ENCODE measurements around the gene TRMT44. TPM values are rescaled to one million over a fixed set of nuclear protein-coding genes. Genes with fewer than 3 reads are reported as not detected.

The TRMT44 gene
- total RNA-seq, 1 experiment from 2014 or later: 22.9 TPM

- POLR2A ChIA-PET (ENCODE audit: low non-redundant PET): no interaction called here
- CTCF ChIA-PET: no interaction called here
These were observed 3.2 kb downstream of the TRMT44 start for GRCh38 chr4:8443801-8444200.

GRCh38 chr4:8446122-8446521, 5.5 kb downstream of the TRMT44 start:
- Histone ChIP-seq H3K27ac (ENCODE audit: low read depth, low read length, poor library complexity, severe bottlenecking) (no peak overlapping the region), H3K36me3 (ENCODE audit: insufficient read depth, low read length, poor library complexity, severe bottlenecking) (peaks cover 4% of the 10 kb centered on the region), H3K27me3 (replicated peaks; ENCODE audit: insufficient read depth, low read depth, low read length, poor library complexity) (no peaks in the 10 kb centered on the region), H3K4me3 (ENCODE audit: low read depth, low read length, poor library complexity, severe bottlenecking) (no peak overlapping the region), H3K4me1 (ENCODE audit: insufficient read depth, low read length, poor library complexity, severe bottlenecking) (peaks cover 12% of the 10 kb centered on the region), H3K9me3 (ENCODE audit: low read depth, low read length, poor library complexity, severe bottlenecking) (no peaks in the 10 kb centered on the region)
- intact Hi-C loops (cut with micrococcal nuclease; ENCODE audit: unreplicated experiment): no loop called here
- TF ChIP-seq CTCF (conservative IDR thresholded peaks at IDR 0.05; ENCODE audit: low read depth, low read length) (no peak), EZH2 (IDR thresholded peaks at IDR 0.05; ENCODE audit: borderline replicate concordance, low read depth, low read length, poor library complexity, severe bottlenecking) (no peak)
- DNase-seq (ENCODE audit: low spot score): no peak
- ChIA-PET CTCF (no interaction called here), POLR2A (ENCODE audit: low non-redundant PET) (no interaction called here)
- BruUV-seq (replicated peaks): no TSS peak

More at GRCh38 chr4:8443801-8444200, 3.2 kb downstream of the TRMT44 start:
- H3K9me3 ChIP-seq (ENCODE audit: low read depth, low read length, poor library complexity, severe bottlenecking): no peaks in the 10 kb centered on the region
- H3K27ac ChIP-seq (ENCODE audit: low read depth, low read length, poor library complexity, severe bottlenecking): no peak overlapping the region
- TF ChIP-seq EZH2 (IDR thresholded peaks at IDR 0.05; ENCODE audit: borderline replicate concordance, low read depth, low read length, poor library complexity, severe bottlenecking) (no peak), CTCF (conservative IDR thresholded peaks at IDR 0.05; ENCODE audit: low read depth, low read length) (no peak)
- DNase-seq (ENCODE audit: low spot score): no peak
- H3K27me3 ChIP-seq (replicated peaks; ENCODE audit: insufficient read depth, low read depth, low read length, poor library complexity): no peaks in the 10 kb centered on the region
- H3K4me1 ChIP-seq (ENCODE audit: insufficient read depth, low read length, poor library complexity, severe bottlenecking): peaks cover 12% of the 10 kb centered on the region
- intact Hi-C loops (cut with micrococcal nuclease; ENCODE audit: unreplicated experiment): no loop called here
- BruUV-seq (replicated peaks): no TSS peak
- no peaks in the 10 kb centered on the region for H3K36me3 ChIP-seq (ENCODE audit: insufficient read depth, low read length, poor library complexity, severe bottlenecking)
- no peak overlapping the region for H3K4me3 ChIP-seq (ENCODE audit: low read depth, low read length, poor library complexity, severe bottlenecking)

DNA sequence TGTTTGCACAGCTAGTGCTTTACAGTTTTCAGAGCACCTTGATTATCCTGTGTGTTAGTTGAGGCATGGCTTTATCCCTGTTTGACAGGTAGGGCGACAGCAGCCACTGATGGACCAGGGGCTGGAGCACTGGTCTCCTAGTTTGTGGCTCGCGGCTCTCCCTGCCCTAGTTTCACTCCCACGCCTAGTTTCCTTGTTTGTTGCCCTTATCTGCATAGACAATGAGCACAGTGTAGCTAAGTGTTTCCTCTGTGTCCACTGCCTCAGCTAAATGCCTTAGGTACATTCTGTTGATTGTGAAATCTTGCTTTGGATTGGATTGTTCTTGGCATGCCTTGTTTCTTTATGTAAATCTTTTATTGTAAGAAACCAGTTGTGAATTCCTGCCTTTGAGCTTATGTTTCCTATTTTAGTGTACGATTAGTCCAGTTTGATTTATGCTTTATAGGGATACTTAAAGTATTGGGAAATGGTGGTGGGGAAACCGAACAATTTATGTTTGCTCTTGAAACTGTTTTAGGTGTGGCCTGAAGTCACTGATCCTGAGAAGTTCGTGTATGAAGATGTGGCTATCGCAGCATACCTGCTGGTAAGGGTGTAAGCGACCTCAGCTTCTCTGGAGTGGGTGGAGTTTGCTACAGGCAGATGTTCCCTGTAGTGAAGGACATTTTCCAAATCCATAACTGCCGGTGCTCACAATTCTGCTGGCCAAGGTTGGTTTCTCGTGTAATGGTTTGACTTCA, 11.0 kb downstream of the TRMT44 start:
- intact Hi-C loops (cut with micrococcal nuclease; ENCODE audit: unreplicated experiment): no loop called here
- Histone ChIP-seq H3K4me3 (ENCODE audit: low read depth, low read length, poor library complexity, severe bottlenecking) (no peak overlapping the region), H3K27me3 (replicated peaks; ENCODE audit: insufficient read depth, low read depth, low read length, poor library complexity) (no peaks in the 10 kb centered on the region), H3K36me3 (ENCODE audit: insufficient read depth, low read length, poor library complexity, severe bottlenecking) (peaks cover 51% of the 10 kb centered on the region), H3K27ac (ENCODE audit: low read depth, low read length, poor library complexity, severe bottlenecking) (no peak overlapping the region), H3K9me3 (ENCODE audit: low read depth, low read length, poor library complexity, severe bottlenecking) (no peaks in the 10 kb centered on the region), H3K4me1 (ENCODE audit: insufficient read depth, low read length, poor library complexity, severe bottlenecking) (no peaks in the 10 kb centered on the region)
- BruUV-seq (replicated peaks): no TSS peak
- no peak for TF ChIP-seq EZH2 (IDR thresholded peaks at IDR 0.05; ENCODE audit: borderline replicate concordance, low read depth, low read length, poor library complexity, severe bottlenecking)
- no peak for TF ChIP-seq CTCF (conservative IDR thresholded peaks at IDR 0.05; ENCODE audit: low read depth, low read length)
- DNase-seq (ENCODE audit: low spot score): no peak
- POLR2A ChIA-PET (ENCODE audit: low non-redundant PET): no interaction called here
- CTCF ChIA-PET: interaction anchor here (0.7 kb wide), 1 partner anchor 23 kb away, joined by 3 read pairs; no protein-coding TSS in a partner anchor

All from A673 (cell line).